ENCODE results near the gene RUBCN.

Gene RUBCN

DNA sequence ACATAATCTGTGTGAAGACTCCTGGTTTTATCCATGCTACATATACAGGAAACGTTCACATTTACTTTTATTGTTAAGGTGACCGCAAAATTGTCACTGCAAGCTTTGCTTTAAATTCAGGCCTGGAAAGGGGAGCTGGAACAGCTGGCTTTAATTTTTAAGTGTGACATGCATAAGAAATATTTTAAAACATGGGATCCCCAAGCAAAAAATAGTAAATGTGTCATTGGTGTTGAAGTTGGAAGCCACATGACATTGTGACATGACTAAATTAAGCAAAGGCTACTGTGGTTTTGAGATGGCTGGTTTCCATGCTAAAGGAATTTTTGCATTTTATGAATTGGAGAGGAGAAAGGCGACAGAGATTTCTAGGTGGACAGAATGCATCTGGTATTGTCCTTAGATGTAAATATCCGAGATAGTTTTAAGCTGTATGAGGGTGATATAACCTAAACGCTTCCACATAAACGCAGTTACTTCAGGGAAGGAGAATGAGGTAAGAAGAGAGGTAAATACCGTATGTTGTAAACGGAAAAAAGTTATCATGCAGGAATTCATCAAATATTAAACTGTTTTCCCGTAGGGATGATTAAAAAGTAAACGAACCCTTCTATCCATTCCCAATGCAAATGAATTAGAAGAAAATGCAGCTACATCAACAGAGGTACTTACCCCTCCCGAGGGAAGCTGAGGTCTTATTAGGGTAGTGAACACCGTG, 12.1 kb upstream of the RUBCN start:
- TF ChIP-seq, protein P1, sequence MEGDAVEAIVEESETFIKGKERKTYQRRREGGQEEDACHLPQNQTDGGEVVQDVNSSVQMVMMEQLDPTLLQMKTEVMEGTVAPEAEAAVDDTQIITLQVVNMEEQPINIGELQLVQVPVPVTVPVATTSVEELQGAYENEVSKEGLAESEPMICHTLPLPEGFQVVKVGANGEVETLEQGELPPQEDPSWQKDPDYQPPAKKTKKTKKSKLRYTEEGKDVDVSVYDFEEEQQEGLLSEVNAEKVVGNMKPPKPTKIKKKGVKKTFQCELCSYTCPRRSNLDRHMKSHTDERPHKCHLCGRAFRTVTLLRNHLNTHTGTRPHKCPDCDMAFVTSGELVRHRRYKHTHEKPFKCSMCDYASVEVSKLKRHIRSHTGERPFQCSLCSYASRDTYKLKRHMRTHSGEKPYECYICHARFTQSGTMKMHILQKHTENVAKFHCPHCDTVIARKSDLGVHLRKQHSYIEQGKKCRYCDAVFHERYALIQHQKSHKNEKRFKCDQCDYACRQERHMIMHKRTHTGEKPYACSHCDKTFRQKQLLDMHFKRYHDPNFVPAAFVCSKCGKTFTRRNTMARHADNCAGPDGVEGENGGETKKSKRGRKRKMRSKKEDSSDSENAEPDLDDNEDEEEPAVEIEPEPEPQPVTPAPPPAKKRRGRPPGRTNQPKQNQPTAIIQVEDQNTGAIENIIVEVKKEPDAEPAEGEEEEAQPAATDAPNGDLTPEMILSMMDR (IDR thresholded peaks at IDR 0.05; ENCODE audit: low read depth, low read length, poor library complexity, severe bottlenecking): no peak
- TF ChIP-seq EZH2phosphoT487 (IDR thresholded peaks at IDR 0.05; ENCODE audit: borderline replicate concordance, low read length): no peak
- H3K27ac ChIP-seq (ENCODE audit: low read depth, low read length): peak overlapping the region; percentile 74
- H3K4me1 ChIP-seq (ENCODE audit: control insufficient read depth, low read length): peaks cover 43% of the 10 kb centered on the region
- no peaks in the 10 kb centered on the region for H3K27me3 ChIP-seq (ENCODE audit: control insufficient read depth, low read length)
- peak overlapping the region; percentile 86 for H3K4me3 ChIP-seq (ENCODE audit: low read length)
- H3K36me3 ChIP-seq (ENCODE audit: control insufficient read depth, low read length): peaks cover 14% of the 10 kb centered on the region
- H3K9me3 ChIP-seq (ENCODE audit: control insufficient read depth, insufficient read depth, low read length): no peaks in the 10 kb centered on the region
- H3K9me2 ChIP-seq (replicated peaks; ENCODE audit: control insufficient read depth, low read length): no peaks in the 10 kb centered on the region
- H3K4me2 ChIP-seq (ENCODE audit: low read length): peak overlapping the region; percentile 82
- H4K20me1 ChIP-seq (ENCODE audit: control insufficient read depth, insufficient read depth, low read depth, low read length): peaks cover 12% of the 10 kb centered on the region
- peaks cover 39% of the 10 kb centered on the region for H3K79me2 ChIP-seq (ENCODE audit: control insufficient read depth, low read length)
- H3F3A ChIP-seq (ENCODE audit: control insufficient read depth, insufficient read depth): peaks cover 17% of the 10 kb centered on the region

DNA sequence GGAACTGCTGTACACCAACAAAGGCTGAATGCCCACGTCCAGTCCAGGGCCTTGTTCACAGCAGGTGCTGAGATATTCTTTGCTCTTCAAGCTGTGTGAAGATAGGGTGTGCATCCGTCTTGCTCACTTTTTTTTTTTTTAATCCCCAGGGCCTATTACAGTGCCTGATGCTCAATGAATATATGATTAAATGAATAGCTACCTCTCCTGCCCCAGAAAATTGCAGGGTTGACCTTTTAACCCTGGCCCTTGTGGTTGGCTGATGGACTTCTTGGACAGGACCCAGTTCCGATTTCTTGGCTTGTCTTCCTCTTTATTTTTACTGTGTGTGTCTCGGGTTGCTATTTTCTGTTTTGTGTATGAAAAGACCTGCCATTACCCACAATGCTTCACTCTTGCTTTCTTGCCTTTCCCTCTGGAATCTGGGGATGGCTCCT, 10.1 kb upstream of the RUBCN start:
- Histone ChIP-seq H3K4me1 (ENCODE audit: control insufficient read depth, low read length) (peaks cover 26% of the 10 kb centered on the region), H3K4me2 (ENCODE audit: low read length) (peak overlapping the region; percentile 25), H3K27me3 (ENCODE audit: control insufficient read depth, low read length) (no peaks in the 10 kb centered on the region), H4K20me1 (ENCODE audit: control insufficient read depth, insufficient read depth, low read depth, low read length) (peaks cover under 1% of the 10 kb centered on the region; the same call in 1 of the 2 replicates), H3K79me2 (ENCODE audit: control insufficient read depth, low read length) (peaks cover 20% of the 10 kb centered on the region), H3F3A (ENCODE audit: control insufficient read depth, insufficient read depth) (peaks cover 17% of the 10 kb centered on the region), H3K4me3 (ENCODE audit: low read length) (no peak overlapping the region), H3K27ac (ENCODE audit: low read depth, low read length) (no peak overlapping the region), H3K36me3 (ENCODE audit: control insufficient read depth, low read length) (peaks cover 10% of the 10 kb centered on the region), H3K9me3 (ENCODE audit: control insufficient read depth, insufficient read depth, low read length) (no peaks in the 10 kb centered on the region), H3K9me2 (replicated peaks; ENCODE audit: control insufficient read depth, low read length) (no peaks in the 10 kb centered on the region)
- TF ChIP-seq, protein P1 (IDR thresholded peaks at IDR 0.05; ENCODE audit: low read depth, low read length, poor library complexity, severe bottlenecking): no peak
- TF ChIP-seq EZH2phosphoT487 (IDR thresholded peaks at IDR 0.05; ENCODE audit: borderline replicate concordance, low read length): no peak

DNA sequence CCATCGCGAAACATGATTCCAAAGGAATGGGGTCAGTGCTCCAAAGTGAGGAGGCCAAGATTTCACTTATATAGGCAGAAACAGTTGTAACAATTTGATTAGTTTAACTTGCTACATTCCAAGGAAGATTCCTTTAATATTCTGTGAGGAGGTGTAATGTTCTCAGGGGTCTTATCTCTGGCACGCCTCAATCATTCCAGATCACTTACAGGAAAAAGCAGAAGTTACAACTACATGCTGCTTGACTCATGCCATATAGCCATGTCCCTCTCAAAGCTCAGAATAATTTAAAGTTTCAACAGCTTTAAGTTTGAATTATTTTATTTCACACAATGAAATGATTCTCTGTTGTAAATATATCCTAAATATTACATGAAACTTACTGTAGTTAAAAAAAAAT, 9.5 kb upstream of the RUBCN start:
- Histone ChIP-seq H3K79me2 (ENCODE audit: control insufficient read depth, low read length) (peaks cover 14% of the 10 kb centered on the region), H3K4me3 (ENCODE audit: low read length) (no peak overlapping the region), H3K9me3 (ENCODE audit: control insufficient read depth, insufficient read depth, low read length) (no peaks in the 10 kb centered on the region), H3K4me1 (ENCODE audit: control insufficient read depth, low read length) (peaks cover 26% of the 10 kb centered on the region), H4K20me1 (ENCODE audit: control insufficient read depth, insufficient read depth, low read depth, low read length) (no peaks in the 10 kb centered on the region), H3K4me2 (ENCODE audit: low read length) (no peak overlapping the region), H3F3A (ENCODE audit: control insufficient read depth, insufficient read depth) (peaks cover 17% of the 10 kb centered on the region), H3K27ac (ENCODE audit: low read depth, low read length) (no peak overlapping the region), H3K9me2 (replicated peaks; ENCODE audit: control insufficient read depth, low read length) (no peaks in the 10 kb centered on the region), H3K27me3 (ENCODE audit: control insufficient read depth, low read length) (no peaks in the 10 kb centered on the region), H3K36me3 (ENCODE audit: control insufficient read depth, low read length) (peaks cover 10% of the 10 kb centered on the region)
- TF ChIP-seq, protein P1 (IDR thresholded peaks at IDR 0.05; ENCODE audit: low read depth, low read length, poor library complexity, severe bottlenecking): no peak
- TF ChIP-seq EZH2phosphoT487 (IDR thresholded peaks at IDR 0.05; ENCODE audit: borderline replicate concordance, low read length): no peak

All from DOHH2 (cell line).